HG02852 (cell line): Measurements from ENCODE around the gene PSG3.
"Not testable (repeated sequence)": the region's sequence is repeated elsewhere in the genome, so short reads cannot be mapped to it uniquely, and the experiment has no call there.

Source experiments
- ATAC-seq: cut with Tn5 transposase; IDR thresholded peaks from one replicate; pipeline ENCODE4 v1.9.1; 2021; ENCODE audit warnings: mild to moderate bottlenecking, moderate library complexity; ENCODE audit not compliant: unreplicated experiment

Gene PSG3

GRCh38 chr19:42695811-42696503 is 44.3 kb downstream of the PSG3 start:
- ATAC-seq, result no peak

GRCh38 chr19:42693760-42694350 is 46.4 kb downstream of the PSG3 start:
- no peak for ATAC-seq

- no peak for ATAC-seq
Observed at GRCh38 chr19:42683917-42684513, 56.3 kb downstream of the PSG3 start.

GRCh38 chr19:42676326-42676725 is 64.0 kb downstream of the PSG3 start:
- not testable (repeated sequence) for ATAC-seq

- not testable (repeated sequence) for ATAC-seq
Observed at GRCh38 chr19:42674549-42674948, 65.7 kb downstream of the PSG3 start.
